ENCODE results near the gene PRKACB.

GRCh38 chr1:84155517-84155916 is 11.4 kb downstream of the PRKACB start:
- TF ChIP-seq EZH2 (IDR thresholded peaks at IDR 0.05; ENCODE audit: low read length) (no peak), CTCF (optimal IDR thresholded peaks at IDR 0.05 in 1 of 3, IDR thresholded peaks at IDR 0.05 in 1 of 3, conservative IDR thresholded peaks at IDR 0.05 in 1 of 3; ENCODE audit: extremely low read depth in 1 of 3, insufficient read depth in 2 of 3, low read length in 3 of 3) (no peak)
